H1 (cell line): ENCODE results near the gene NEDD8. TPM values are rescaled to one million over a fixed set of nuclear protein-coding genes. Genes with fewer than 3 reads are reported as not detected.

Source experiments
- CTCF ChIA-PET: fragments of 300-600 bp; sonication (Branson Sonifier 250); formaldehyde crosslinking; loops from one replicate; lab custom pipeline; 2021; ENCODE audit not compliant: partially characterized antibody; lab: Charles Lee
- POLR2A ChIA-PET: fragments of 300-600 bp; sonication (Branson Sonifier 250); formaldehyde crosslinking; loops from one replicate; lab custom pipeline; 2021; ENCODE audit warnings: inconsistent platforms; ENCODE audit not compliant: partially characterized antibody; lab: Charles Lee
- DNase-seq, 2 experiments: peaks; one replicate each; pipeline versions ENCODE4 v3.0.0 to v3.0.0-alpha.2; 2010 to 2022; ENCODE audit warnings: low spot score in 2 of 2, low read depth in 1 of 2, mixed read lengths in 1 of 2
- FAIRE-seq: peaks from 2 replicates; lab custom pipeline; 2011; peaks lifted over from hg19 to GRCh38; lab: Jason Lieb, UNC
- H2AFZ ChIP-seq: 2 replicates; pipeline ENCODE4 v1.8.1; 2012; ENCODE audit warnings: low read length, inconsistent platforms
- H2AK5ac ChIP-seq: 2 replicates; pipeline ENCODE4 v1.6.1; 2013; ENCODE audit warnings: low read depth, low read length
- H2BK120ac ChIP-seq: replicated peaks from 2 replicates; pipeline ENCODE3; 2013; ENCODE audit warnings: low read depth, low read length, inconsistent platforms
- H2BK12ac ChIP-seq: 2 replicates; pipeline ENCODE4 v1.6.1; 2013; ENCODE audit warnings: low read depth, low read length
- H2BK15ac ChIP-seq: 2 replicates; pipeline ENCODE4 v1.6.1; 2013; ENCODE audit warnings: low read length
- H2BK20ac ChIP-seq: 2 replicates; pipeline ENCODE4 v1.6.1; 2013; ENCODE audit warnings: low read length
- H2BK5ac ChIP-seq: 2 replicates; pipeline ENCODE4 v1.6.1; 2013; ENCODE audit warnings: low read depth, low read length
- H3K14ac ChIP-seq: 2 replicates; pipeline ENCODE4 v1.6.1; 2013; ENCODE audit warnings: inconsistent platforms; ENCODE audit not compliant: insufficient read length
- H3K18ac ChIP-seq: 2 replicates; pipeline ENCODE4 v1.6.1; 2013; ENCODE audit warnings: low read length; ENCODE audit errors: extremely low read depth
- H3K23ac ChIP-seq: 2 replicates; pipeline ENCODE4 v1.6.1; 2013; ENCODE audit warnings: inconsistent platforms; ENCODE audit not compliant: insufficient read length
- H3K23me2 ChIP-seq: 2 replicates; pipeline ENCODE4 v1.6.1; 2013; ENCODE audit warnings: low read depth, low read length
- H3K27ac ChIP-seq: 2 replicates; pipeline ENCODE4 v1.6.1; 2011; ENCODE audit warnings: low read depth, low read length, inconsistent platforms
- H3K27me3 ChIP-seq, 4 experiments: replicated peaks in 1 of 4; 1 replicate in 1 of 4; 2 replicates in 3 of 4; pipeline versions ENCODE4 v1.6.1 to v1.8.1; 2011 to 2013; ENCODE audit warnings: low read length in 3 of 4, mild to moderate bottlenecking in 3 of 4, inconsistent platforms in 2 of 4, mixed read lengths in 2 of 4, moderate library complexity in 1 of 4; ENCODE audit not compliant: control insufficient read depth in 3 of 4, insufficient read depth in 3 of 4; ENCODE audit errors: extremely low read depth in 1 of 4
- H3K36me3 ChIP-seq, 4 experiments: 2 replicates each; pipeline versions ENCODE4 v1.6.1 to v1.8.1; 2011 to 2013; ENCODE audit warnings: mild to moderate bottlenecking in 4 of 4, low read length in 3 of 4, moderate library complexity in 2 of 4, control low read depth in 1 of 4, inconsistent platforms in 1 of 4; ENCODE audit not compliant: insufficient read depth in 4 of 4, control insufficient read depth in 2 of 4
- H3K4ac ChIP-seq: replicated peaks from 2 replicates; pipeline ENCODE3; 2013; ENCODE audit warnings: low read length, low read depth, mixed read lengths, inconsistent platforms; ENCODE audit not compliant: insufficient read length
- H3K4me1 ChIP-seq, 4 experiments: replicated peaks in 1 of 4; 1 replicate in 1 of 4; 2 replicates in 3 of 4; pipeline versions ENCODE4 v1.6.1 to v1.8.1; 2011 to 2013; ENCODE audit warnings: low read length in 3 of 4, inconsistent platforms in 2 of 4, mixed read lengths in 1 of 4; ENCODE audit not compliant: insufficient read depth in 4 of 4, control insufficient read depth in 3 of 4
- H3K4me2 ChIP-seq, 2 experiments: 2 replicates each; pipeline versions ENCODE4 v1.6.1 to v1.8.1; 2011 to 2013; ENCODE audit warnings: low read depth in 2 of 2, low read length in 2 of 2, control low read depth in 1 of 2, inconsistent platforms in 1 of 2, mild to moderate bottlenecking in 1 of 2; ENCODE audit not compliant: insufficient read depth in 1 of 2
- H3K4me3 ChIP-seq, 4 experiments: fragments of 200-600, 300-600 bp in 1 of 4; sonication (generic), shearing (Covaris generic), sonication (Bioruptor Twin) in 1 of 4; 2 replicates each; pipeline versions ENCODE4 v1.5.1 to v1.8.1; 2011 to 2016; ENCODE audit warnings: low read length in 4 of 4, low read depth in 3 of 4, control low read depth in 2 of 4, inconsistent platforms in 2 of 4, mild to moderate bottlenecking in 2 of 4, mixed read lengths in 1 of 4, moderate library complexity in 1 of 4; ENCODE audit not compliant: insufficient read depth in 2 of 4; ENCODE audit errors: extremely low read depth in 1 of 4
- H3K56ac ChIP-seq: replicated peaks from 2 replicates; pipeline ENCODE3; 2013; ENCODE audit warnings: low read depth, mild to moderate bottlenecking, mixed read lengths, low read length, inconsistent platforms; ENCODE audit not compliant: insufficient read length
- H3K79me1 ChIP-seq: 2 replicates; pipeline ENCODE4 v1.6.1; 2013; ENCODE audit warnings: low read depth, low read length, control low read depth
- H3K79me2 ChIP-seq, 2 experiments: 2 replicates each; pipeline versions ENCODE4 v1.6.1 to v1.8.1; 2012 to 2013; ENCODE audit warnings: low read length in 2 of 2, mild to moderate bottlenecking in 2 of 2, inconsistent platforms in 1 of 2; ENCODE audit not compliant: insufficient read depth in 2 of 2, control insufficient read depth in 1 of 2
- H3K9ac ChIP-seq, 4 experiments: replicated peaks in 1 of 4; 1 replicate in 1 of 4; 2 replicates in 3 of 4; pipeline versions ENCODE4 v1.6.1 to v1.8.1; 2011 to 2013; ENCODE audit warnings: low read depth in 3 of 4, low read length in 3 of 4, control low read depth in 2 of 4, mild to moderate bottlenecking in 2 of 4, moderate library complexity in 2 of 4, inconsistent platforms in 1 of 4; ENCODE audit errors: extremely low read depth in 1 of 4
- H3K9me3 ChIP-seq, 2 experiments: 2 replicates each; pipeline versions ENCODE4 v1.6.1 to v1.8.1; 2012 to 2013; ENCODE audit warnings: mild to moderate bottlenecking in 2 of 2, moderate library complexity in 2 of 2, control low read depth in 1 of 2, inconsistent platforms in 1 of 2, low read depth in 1 of 2, low read length in 1 of 2, mixed read lengths in 1 of 2; ENCODE audit not compliant: insufficient read depth in 2 of 2
- H4K20me1 ChIP-seq, 2 experiments: replicated peaks in 1 of 2; 2 replicates each; pipeline versions ENCODE3 to v1.8.1; 2011 to 2013; ENCODE audit warnings: inconsistent platforms in 2 of 2, low read length in 2 of 2, mild to moderate bottlenecking in 1 of 2; ENCODE audit not compliant: insufficient read depth in 2 of 2, control insufficient read depth in 1 of 2
- H4K5ac ChIP-seq: 2 replicates; pipeline ENCODE4 v1.6.1; 2013; ENCODE audit warnings: low read length, low read depth, mixed read lengths, inconsistent platforms; ENCODE audit not compliant: insufficient read length
- H4K8ac ChIP-seq: 2 replicates; pipeline ENCODE4 v1.8.0; 2013; ENCODE audit warnings: mild to moderate bottlenecking, moderate library complexity, low read length, inconsistent platforms; ENCODE audit not compliant: insufficient read depth; ENCODE audit errors: extremely low read depth
- H4K91ac ChIP-seq: replicated peaks from 2 replicates; pipeline ENCODE3; 2013; ENCODE audit warnings: low read length, mixed read lengths, inconsistent platforms; ENCODE audit not compliant: insufficient read length
- CBX5 ChIP-seq: fragments of 300-800, 300-1000 bp; sonication (generic); IDR thresholded peaks from 2 replicates; pipeline ENCODE4 v1.7.1; 2016; ENCODE audit warnings: antibody characterized with exemption, low read length, low read depth
- CTCF ChIP-seq, 3 experiments: IDR thresholded peaks; 1 replicate in 2 of 3; 2 replicates in 1 of 3; pipeline versions ENCODE4 v1.5.1 to v1.6.1; 2011; ENCODE audit warnings: low read length in 3 of 3, mild to moderate bottlenecking in 3 of 3, inconsistent platforms in 2 of 3, low read depth in 1 of 3, moderate library complexity in 1 of 3; ENCODE audit not compliant: insufficient read depth in 1 of 3; ENCODE audit errors: control extremely low read depth in 1 of 3
- EZH2 ChIP-seq: fragments of 200-600 bp; sonication (generic); IDR thresholded peaks from 2 replicates; pipeline ENCODE4 v1.7.1; 2012; ENCODE audit warnings: low read depth, mild to moderate bottlenecking, moderate library complexity, low read length, inconsistent platforms; ENCODE audit not compliant: severe bottlenecking
- GTF2F1 ChIP-seq: IDR thresholded peaks from 2 replicates; pipeline ENCODE4 v1.6.1; 2012; ENCODE audit warnings: low read depth, low read length, improper control_type of control experiment, borderline replicate concordance
- NRF1 ChIP-seq: IDR thresholded peaks from 2 replicates; pipeline ENCODE4 v1.6.1; 2011; ENCODE audit warnings: mild to moderate bottlenecking, low read depth, low read length, improper control_type of control experiment
- SIN3A ChIP-seq, 2 experiments: IDR thresholded peaks in 1 of 2; conservative IDR thresholded peaks in 1 of 2; 2 replicates each; pipeline ENCODE4 v1.6.1; 2011 to 2012; ENCODE audit warnings: low read length in 2 of 2, improper control_type of control experiment in 1 of 2, low read depth in 1 of 2, mild to moderate bottlenecking in 1 of 2
- SIX5 ChIP-seq: IDR thresholded peaks from 2 replicates; pipeline ENCODE4 v1.6.1; 2011; ENCODE audit warnings: mild to moderate bottlenecking, low read depth, low read length
- TAF7 ChIP-seq: optimal IDR thresholded peaks from 2 replicates; pipeline ENCODE3; 2011; ENCODE audit warnings: low read depth, mild to moderate bottlenecking, inconsistent platforms, low read length, moderate library complexity, borderline replicate concordance
- WGBS, 2 experiments: shearing (Covaris generic) in 1 of 2; methylation state at CpG; one replicate each; pipeline versions ENCODE4 v1.1.6 to v1.1.7; 2013 to 2015; ENCODE audit warnings: low lambda C conversion rate in 2 of 2, mixed read lengths in 2 of 2, inconsistent platforms in 1 of 2, low coverage in 1 of 2, missing lambda C conversion rate in 1 of 2; ENCODE audit not compliant: insufficient replicate concordance in 2 of 2, insufficient coverage in 1 of 2, insufficient read length in 1 of 2; ENCODE audit errors: extremely low coverage in 1 of 2, missing lambda C conversion rate in 1 of 2; 5-methylcytosine and 5-hydroxymethylcytosine counted together
- polyA plus RNA-seq, 7 experiments: library from polyadenylated mRNA; depleted of rRNA in 3 of 7; stranded (reverse) in 5 of 7; unstranded in 2 of 7; fragments of >200 nt in 5 of 7; fragments of 200-250 nt in 2 of 7; gene quantifications; 1 replicate in 5 of 7; 2 replicates in 1 of 7; 4 replicates in 1 of 7; pipeline versions ENCODE4 v1.2.1 to v1.2.3, GENCODE V29; 2011 to 2013; ENCODE audit warnings: missing spikeins in 2 of 7, mixed read lengths in 2 of 7
- total RNA-seq: library from RNA; stranded (reverse); fragmentation: NEBNext Ultra II Directional; extraction: Animal tissue kit (Norgen Biotek cat#: 25700); gene quantifications from 2 replicates; pipeline ENCODE4 v1.2.1, GENCODE V29; 2021

NEDD8 gene
- total and polyA plus RNA-seq, 2 of the 8 experiments (the other 6 are each of a cell fraction or from before 2014, with no cell fraction given) = 253 to 317 TPM

GRCh38 chr14:24241829-24242443, 9.8 kb upstream of the NEDD8 start:
- peak overlapping the region; percentile 80 to 97 (median 92) for H3K4me3 ChIP-seq
- peak overlapping the region; percentile 94 for H3K56ac ChIP-seq
- no peak overlapping the region for H3K14ac ChIP-seq
- H3K18ac ChIP-seq = peak overlapping the region; percentile 94
- no peaks in the 10 kb centered on the region for H3K9me3 ChIP-seq
- peaks cover 0 to 5% (median 2%) of the 10 kb centered on the region in 4 experiments; a peak in 4 of 7 replicates for H3K4me1 ChIP-seq
- H3K4me2 ChIP-seq = peak overlapping the region; percentile 84 to 87
- 0 out of 2 replicates have a peak overlapping the region, but pooled peaks have one; percentile 40 for H2AFZ ChIP-seq
- peaks cover 17 to 40% (median 34%) of the 10 kb centered on the region in 4 experiments for H3K36me3 ChIP-seq
- ChIA-PET POLR2A (interaction anchor here (0.6 to 3.7 kb wide), 37 partner anchors 9 to 165 kb away, joined by 3 to 50 read pairs (median 4); partner anchors contain the start of genes CHMP4A, CIDEB, DHRS1 and GMPR2), CTCF (interaction anchor here (0.7 to 9.4 kb wide), 31 partner anchors 9 to 196 kb away, joined by 3 to 163 read pairs (median 7); partner anchors contain the start of genes CIDEB, DHRS1, GMPR2 and IRF9)
- H2BK12ac ChIP-seq = peak overlapping the region; percentile 27; the same call in 1 of the 2 replicates
- H4K5ac ChIP-seq = peak overlapping the region; percentile 87
- no peaks in the 10 kb centered on the region; the same call in 1 of the 2 replicates for H3K79me1 ChIP-seq
- H3K79me2 ChIP-seq = no peaks in the 10 kb centered on the region; a peak in 2 of 4 replicates
- H3K23me2 ChIP-seq = peaks cover 8% of the 10 kb centered on the region; the same call in 1 of the 2 replicates
- H3K23ac ChIP-seq = no peak overlapping the region
- no peak overlapping the region for H2AK5ac ChIP-seq
- H2BK5ac ChIP-seq = peak overlapping the region; percentile 89; the same call in 1 of the 2 replicates
- peaks cover 3 to 10% of the 10 kb centered on the region in 2 experiments for H4K20me1 ChIP-seq
- H3K4ac ChIP-seq = no peak overlapping the region
- no peak overlapping the region for H2BK20ac ChIP-seq
- DNase-seq = peak; percentile 59 to 94
- H4K91ac ChIP-seq = peak overlapping the region; percentile 79
- peak overlapping the region; percentile 84 for H3K27ac ChIP-seq
- no peak for FAIRE-seq
- H3K27me3 ChIP-seq = no peaks in the 10 kb centered on the region
- peak overlapping the region; percentile 67 to 95 (median 89) for H3K9ac ChIP-seq
- no peak overlapping the region for H2BK120ac ChIP-seq
- H4K8ac ChIP-seq = peak overlapping the region; percentile 96; the same call in 1 of the 2 replicates
- 9% methylated on average over 31 of the region's 39 CpGs; no CpG with 5 or more reads in 1 of the 2 experiments for WGBS, 2 experiments
- H2BK15ac ChIP-seq = no peak overlapping the region
- peak in 1 of 2 experiments; percentile 61; a peak in 1 of 4 replicates for TF ChIP-seq SIN3A (conservative IDR thresholded peaks at IDR 0.05 in 1 of 2, IDR thresholded peaks at IDR 0.05 in 1 of 2; ENCODE audit: low read depth in 1 of 2, low read length in 2 of 2)
- TF ChIP-seq NRF1 = no peak
- TF ChIP-seq EZH2 = no peak
- TF ChIP-seq CBX5 = no peak
- TF ChIP-seq CTCF (IDR thresholded peaks at IDR 0.05; ENCODE audit: control extremely low read depth in 1 of 3, insufficient read depth in 1 of 3, low read depth in 1 of 3, low read length in 3 of 3) = peak; percentile 34 to 54 (median 35); a peak in 3 of 4 replicates
- no peak for TF ChIP-seq SIX5
- no peak for TF ChIP-seq GTF2F1
- no peak for TF ChIP-seq TAF7
